Transverse colon (tissue), 4 donors: Measurements from ENCODE around the gene DNM1.

Source experiments
- EP300 ChIP-seq: sonication (generic); formaldehyde crosslinking; IDR thresholded peaks from one replicate; pipeline ENCODE4 v1.6.1; 2017; ENCODE audit warnings: antibody characterized with exemption, low read depth
- POLR2A ChIP-seq: fragments of 450-650 bp; IDR thresholded peaks from one replicate; pipeline ENCODE4 v1.6.1; 2016; ENCODE audit warnings: antibody characterized with exemption, mild to moderate bottlenecking, moderate library complexity
- POLR2AphosphoS5 ChIP-seq, 3 donors: sonication (generic); formaldehyde crosslinking; IDR thresholded peaks; one replicate each; pipeline ENCODE4 v1.6.1; 2016; ENCODE audit warnings: antibody characterized with exemption in 3 of 3
- TF ChIP-seq, protein P1 (sequence below), 5 experiments: fragments of 200-600 bp in 3 of 5; fragments of 450-650 bp in 2 of 5; sonication (generic) in 3 of 5; IDR thresholded peaks; 1 replicate in 2 of 5; 2 replicates in 3 of 5; pipeline ENCODE4 v1.5.1; 2016 to 2017; ENCODE audit warnings: antibody characterized with exemption in 5 of 5, inconsistent platforms in 3 of 5, mild to moderate bottlenecking in 2 of 5, moderate library complexity in 1 of 5

DNA sequence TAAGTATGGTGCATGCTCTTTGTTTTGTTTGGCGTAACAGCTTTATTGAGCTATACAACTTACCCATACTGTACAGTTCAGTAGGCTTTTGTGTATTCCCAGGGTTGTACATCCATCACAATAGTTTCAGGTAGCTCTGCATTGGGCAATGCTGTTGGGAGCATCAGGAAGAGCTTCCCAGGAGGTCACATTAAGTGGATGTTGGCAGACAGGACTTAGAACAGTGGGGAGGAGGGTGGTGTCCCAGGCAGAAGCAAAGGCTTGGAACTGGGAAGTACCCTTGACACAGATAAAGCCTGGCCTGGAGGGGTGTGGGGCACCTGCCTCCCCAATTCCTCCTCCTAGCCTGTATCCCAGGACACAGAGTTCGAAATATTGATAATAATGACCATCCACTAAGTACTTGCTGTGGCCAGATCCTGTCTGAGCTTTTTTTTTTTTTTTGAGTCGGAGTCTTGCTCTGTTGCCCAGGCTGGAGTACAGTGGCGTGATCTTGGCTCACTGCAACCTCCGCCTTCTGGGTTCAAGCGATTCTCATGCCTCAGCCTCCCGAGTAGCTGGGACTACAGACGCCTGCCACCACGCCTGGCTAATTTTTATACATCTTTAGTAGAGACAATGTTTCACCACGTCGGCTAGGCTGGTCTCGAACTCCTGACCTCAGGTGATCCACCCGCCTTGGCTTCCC, 41.8 kb upstream of the DNM1 start:
- TF ChIP-seq, protein P1, sequence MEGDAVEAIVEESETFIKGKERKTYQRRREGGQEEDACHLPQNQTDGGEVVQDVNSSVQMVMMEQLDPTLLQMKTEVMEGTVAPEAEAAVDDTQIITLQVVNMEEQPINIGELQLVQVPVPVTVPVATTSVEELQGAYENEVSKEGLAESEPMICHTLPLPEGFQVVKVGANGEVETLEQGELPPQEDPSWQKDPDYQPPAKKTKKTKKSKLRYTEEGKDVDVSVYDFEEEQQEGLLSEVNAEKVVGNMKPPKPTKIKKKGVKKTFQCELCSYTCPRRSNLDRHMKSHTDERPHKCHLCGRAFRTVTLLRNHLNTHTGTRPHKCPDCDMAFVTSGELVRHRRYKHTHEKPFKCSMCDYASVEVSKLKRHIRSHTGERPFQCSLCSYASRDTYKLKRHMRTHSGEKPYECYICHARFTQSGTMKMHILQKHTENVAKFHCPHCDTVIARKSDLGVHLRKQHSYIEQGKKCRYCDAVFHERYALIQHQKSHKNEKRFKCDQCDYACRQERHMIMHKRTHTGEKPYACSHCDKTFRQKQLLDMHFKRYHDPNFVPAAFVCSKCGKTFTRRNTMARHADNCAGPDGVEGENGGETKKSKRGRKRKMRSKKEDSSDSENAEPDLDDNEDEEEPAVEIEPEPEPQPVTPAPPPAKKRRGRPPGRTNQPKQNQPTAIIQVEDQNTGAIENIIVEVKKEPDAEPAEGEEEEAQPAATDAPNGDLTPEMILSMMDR (IDR thresholded peaks at IDR 0.05), result no peak
- TF ChIP-seq POLR2A (no peak), EP300 (no peak), POLR2AphosphoS5 (IDR thresholded peaks at IDR 0.05) (no peak)
